Keratinocyte (primary cell): Measurements from ENCODE around the gene HOMER3. TPM values are rescaled to one million over a fixed set of nuclear protein-coding genes. Genes with fewer than 3 reads are reported as not detected.

Experiments
- DNase-seq: peaks from one replicate; pipeline ENCODE4 v3.0.0-alpha.2; 2011; ENCODE audit warnings: low read depth, missing footprints, low spot score
- FAIRE-seq: peaks from 2 replicates; lab custom pipeline; 2011; peaks lifted over from hg19 to GRCh38; lab: Jason Lieb, UNC
- H2AFZ ChIP-seq: 2 replicates; pipeline ENCODE4 v1.6.0; 2012; ENCODE audit warnings: low read length, control low read depth, inconsistent platforms; ENCODE audit not compliant: control insufficient read depth
- H3K27ac ChIP-seq: 2 replicates; pipeline ENCODE4 v1.5.1; 2011; ENCODE audit warnings: low read length; ENCODE audit not compliant: control insufficient read depth, insufficient read depth
- H3K27me3 ChIP-seq: 3 replicates; pipeline ENCODE4 v1.6.0; 2011; ENCODE audit warnings: low read length; ENCODE audit not compliant: control insufficient read depth, insufficient read depth; ENCODE audit errors: extremely low read depth
- H3K36me3 ChIP-seq, 2 experiments: 2 replicates in 1 of 2; 3 replicates in 1 of 2; pipeline ENCODE4 v1.5.1; 2011; ENCODE audit warnings: low read length in 2 of 2, mild to moderate bottlenecking in 1 of 2; ENCODE audit not compliant: control insufficient read depth in 2 of 2, insufficient read depth in 2 of 2; ENCODE audit errors: extremely low read depth in 1 of 2
- H3K4me1 ChIP-seq: 3 replicates; pipeline ENCODE4 v1.5.1; 2011; ENCODE audit warnings: low read length; ENCODE audit not compliant: control insufficient read depth, insufficient read depth; ENCODE audit errors: extremely low read depth
- H3K4me2 ChIP-seq: 3 replicates; pipeline ENCODE4 v1.6.0; 2011; ENCODE audit warnings: low read depth, low read length; ENCODE audit not compliant: control insufficient read depth, insufficient read depth; ENCODE audit errors: extremely low read depth
- H3K4me3 ChIP-seq, 3 experiments: fragments of 200-600 bp in 1 of 3; sonication (generic) in 1 of 3; 2 replicates in 2 of 3; 3 replicates in 1 of 3; pipeline ENCODE4 v1.5.1; 2011 to 2016; ENCODE audit warnings: low read length in 3 of 3, mild to moderate bottlenecking in 3 of 3, control low read depth in 2 of 3, inconsistent platforms in 1 of 3, low read depth in 1 of 3, mixed read lengths in 1 of 3, mixed run types in 1 of 3, moderate library complexity in 1 of 3; ENCODE audit not compliant: control insufficient read depth in 2 of 3, insufficient read depth in 2 of 3; ENCODE audit errors: extremely low read depth in 1 of 3
- H3K79me2 ChIP-seq: 2 replicates; pipeline ENCODE4 v1.6.0; 2012; ENCODE audit warnings: low read length; ENCODE audit not compliant: control insufficient read depth, insufficient read depth
- H3K9ac ChIP-seq: 3 replicates; pipeline ENCODE4 v1.6.0; 2011; ENCODE audit warnings: low read length; ENCODE audit not compliant: control insufficient read depth, insufficient read depth; ENCODE audit errors: extremely low read depth
- H3K9me1 ChIP-seq: 3 replicates; pipeline ENCODE4 v1.6.0; 2011; ENCODE audit warnings: low read length; ENCODE audit not compliant: control insufficient read depth, insufficient read depth; ENCODE audit errors: extremely low read depth
- H3K9me3 ChIP-seq: 2 replicates; pipeline ENCODE4 v1.5.1; 2012; ENCODE audit warnings: low read depth, low read length; ENCODE audit not compliant: control insufficient read depth
- H4K20me1 ChIP-seq: 3 replicates; pipeline ENCODE4 v1.6.0; 2011; ENCODE audit warnings: low read length; ENCODE audit not compliant: control insufficient read depth, insufficient read depth; ENCODE audit errors: extremely low read depth
- EZH2 ChIP-seq: IDR thresholded peaks from one replicate; pipeline ENCODE4 v1.6.1; 2012; ENCODE audit warnings: inconsistent platforms, mild to moderate bottlenecking, low read length, moderate library complexity
- dilution Hi-C: fragments of 300-500 bp; cut with MboI; formaldehyde crosslinking; loops from one replicate; pipeline ENCODE4 v1.7.0; 2020; ENCODE audit warnings: low sequenced_read_pairs; ENCODE audit not compliant: extremely low pct_ligation_motif_present
- polyA plus RNA-seq, 5 experiments: library from polyadenylated mRNA; depleted of rRNA in 3 of 5; stranded (reverse) in 3 of 5; stranded (forward) in 1 of 5; unstranded in 1 of 5; fragments of >200 nt; gene quantifications; 1 replicate in 1 of 5; 2 replicates in 3 of 5; 3 replicates in 1 of 5; pipeline versions ENCODE4 v1.2.1 to v1.2.3, GENCODE V29; 2011 to 2012; ENCODE audit warnings: missing spikeins in 2 of 5, low read depth in 1 of 5, low replicate concordance in 1 of 5
- TF ChIP-seq, protein P1 (sequence below), 3 experiments: IDR thresholded peaks in 1 of 3; conservative IDR thresholded peaks in 1 of 3; optimal IDR thresholded peaks in 1 of 3; 2 replicates in 2 of 3; 3 replicates in 1 of 3; pipeline versions ENCODE3 to v1.5.1; 2011; ENCODE audit warnings: low read length in 3 of 3, mild to moderate bottlenecking in 3 of 3, moderate library complexity in 2 of 3, control low read depth in 1 of 3, inconsistent platforms in 1 of 3; ENCODE audit not compliant: insufficient read depth in 2 of 3; ENCODE audit errors: extremely low read depth in 1 of 3

HOMER3 gene
- polyA plus RNA-seq, 1 donor (not counting 4 experiments of a cell fraction or from before 2014, with no cell fraction given) = 119 TPM

DNA sequence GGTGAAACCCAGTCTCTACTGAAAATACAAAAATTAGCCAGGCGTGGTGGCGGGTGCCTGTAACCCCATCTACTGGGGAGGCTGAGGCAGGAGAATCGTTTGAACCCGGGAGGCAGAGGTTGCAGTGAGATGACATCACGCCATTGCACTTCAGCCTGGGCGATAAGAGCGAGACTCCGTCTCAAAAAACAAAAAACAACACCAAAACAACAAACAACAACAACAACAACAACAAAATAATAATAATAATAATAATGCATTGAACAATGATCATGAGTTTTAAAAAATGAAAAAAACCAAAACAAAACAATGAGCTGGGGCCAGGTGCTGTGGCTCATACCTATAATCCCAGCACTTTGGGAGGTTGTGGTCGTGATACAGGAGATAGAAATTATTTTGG lies 23.1 kb upstream of the HOMER3 start:
- Histone ChIP-seq H3K4me1 (no peaks in the 10 kb centered on the region), H2AFZ (no peak overlapping the region), H3K27ac (no peak overlapping the region), H3K27me3 (peaks cover 5% of the 10 kb centered on the region), H3K79me2 (no peaks in the 10 kb centered on the region), H3K9me3 (no peaks in the 10 kb centered on the region), H4K20me1 (no peaks in the 10 kb centered on the region), H3K9me1 (no peaks in the 10 kb centered on the region), H3K9ac (no peak overlapping the region), H3K4me2 (no peak overlapping the region), H3K4me3 (no peak overlapping the region), H3K36me3 (no peaks in the 10 kb centered on the region)
- DNase-seq (no peak), FAIRE-seq (no peak)
- no peak for TF ChIP-seq EZH2
- TF ChIP-seq, protein P1, sequence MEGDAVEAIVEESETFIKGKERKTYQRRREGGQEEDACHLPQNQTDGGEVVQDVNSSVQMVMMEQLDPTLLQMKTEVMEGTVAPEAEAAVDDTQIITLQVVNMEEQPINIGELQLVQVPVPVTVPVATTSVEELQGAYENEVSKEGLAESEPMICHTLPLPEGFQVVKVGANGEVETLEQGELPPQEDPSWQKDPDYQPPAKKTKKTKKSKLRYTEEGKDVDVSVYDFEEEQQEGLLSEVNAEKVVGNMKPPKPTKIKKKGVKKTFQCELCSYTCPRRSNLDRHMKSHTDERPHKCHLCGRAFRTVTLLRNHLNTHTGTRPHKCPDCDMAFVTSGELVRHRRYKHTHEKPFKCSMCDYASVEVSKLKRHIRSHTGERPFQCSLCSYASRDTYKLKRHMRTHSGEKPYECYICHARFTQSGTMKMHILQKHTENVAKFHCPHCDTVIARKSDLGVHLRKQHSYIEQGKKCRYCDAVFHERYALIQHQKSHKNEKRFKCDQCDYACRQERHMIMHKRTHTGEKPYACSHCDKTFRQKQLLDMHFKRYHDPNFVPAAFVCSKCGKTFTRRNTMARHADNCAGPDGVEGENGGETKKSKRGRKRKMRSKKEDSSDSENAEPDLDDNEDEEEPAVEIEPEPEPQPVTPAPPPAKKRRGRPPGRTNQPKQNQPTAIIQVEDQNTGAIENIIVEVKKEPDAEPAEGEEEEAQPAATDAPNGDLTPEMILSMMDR (optimal IDR thresholded peaks at IDR 0.05 in 1 of 3, IDR thresholded peaks at IDR 0.05 in 1 of 3, conservative IDR thresholded peaks at IDR 0.05 in 1 of 3; ENCODE audit: extremely low read depth in 1 of 3, insufficient read depth in 2 of 3, low read length in 3 of 3) = no peak
- dilution Hi-C loops = no loop called here

- no peak overlapping the region for H3K9ac ChIP-seq
- H3K9me3 ChIP-seq = no peaks in the 10 kb centered on the region
- no peaks in the 10 kb centered on the region for H4K20me1 ChIP-seq
- no peak overlapping the region for H3K4me3 ChIP-seq
- H3K79me2 ChIP-seq = no peaks in the 10 kb centered on the region
- dilution Hi-C loops = no loop called here
- no peaks in the 10 kb centered on the region for H3K4me1 ChIP-seq
- no peaks in the 10 kb centered on the region for H3K9me1 ChIP-seq
- H3K27ac ChIP-seq = no peak overlapping the region
- peaks cover 5% of the 10 kb centered on the region for H3K27me3 ChIP-seq
- H2AFZ ChIP-seq = no peak overlapping the region
- no peaks in the 10 kb centered on the region for H3K36me3 ChIP-seq
- DNase-seq (no peak), FAIRE-seq (no peak)
- no peak overlapping the region for H3K4me2 ChIP-seq
- no peak for TF ChIP-seq EZH2
- TF ChIP-seq, protein P1 (optimal IDR thresholded peaks at IDR 0.05 in 1 of 3, IDR thresholded peaks at IDR 0.05 in 1 of 3, conservative IDR thresholded peaks at IDR 0.05 in 1 of 3; ENCODE audit: extremely low read depth in 1 of 3, insufficient read depth in 2 of 3, low read length in 3 of 3) = no peak
Observed at GRCh38 chr19:18961767-18962620, 21.0 kb upstream of the HOMER3 start.
